MM.1S (cell line): ENCODE data around the gene CLEC16A.

ENCODE experiments used
- DNase-seq: peaks from one replicate; pipeline ENCODE4 v3.0.0-alpha.2; 2015
- H2AFZ ChIP-seq: fragments of 300-600 bp; sonication (generic); 2 replicates; pipeline ENCODE4 v1.6.0; 2016; ENCODE audit warnings: antibody characterized with exemption, low read length
- H3F3A ChIP-seq: fragments of 300-600 bp; sonication (generic); 2 replicates; pipeline ENCODE4 v1.6.1; 2016; ENCODE audit warnings: mild to moderate bottlenecking, antibody characterized with exemption, low read length, moderate library complexity, mixed read lengths; ENCODE audit not compliant: insufficient read depth
- H3K27ac ChIP-seq: fragments of 300-600 bp; sonication (generic); 2 replicates; pipeline ENCODE4 v1.5.1; 2016; ENCODE audit warnings: mild to moderate bottlenecking, low read length
- H3K27me3 ChIP-seq: fragments of 300-600 bp; sonication (generic); replicated peaks from 2 replicates; pipeline ENCODE4 v1.6.0; 2016; ENCODE audit warnings: low read length; ENCODE audit not compliant: insufficient read depth
- H3K36me3 ChIP-seq: fragments of 300-600 bp; sonication (generic); replicated peaks from 2 replicates; pipeline ENCODE4 v1.6.1; 2016; ENCODE audit warnings: mild to moderate bottlenecking, low read length, mixed read lengths; ENCODE audit not compliant: insufficient read depth
- H3K4me1 ChIP-seq: fragments of 300-600 bp; sonication (generic); 2 replicates; pipeline ENCODE4 v1.6.1; 2016; ENCODE audit warnings: low read length, mixed read lengths
- H3K4me2 ChIP-seq: fragments of 300-600 bp; sonication (generic); 2 replicates; pipeline ENCODE4 v1.6.0; 2016; ENCODE audit warnings: low read depth, low read length
- H3K4me3 ChIP-seq: fragments of 300-600 bp; sonication (generic); 2 replicates; pipeline ENCODE4 v1.5.1; 2016; ENCODE audit warnings: low read length, mixed read lengths
- H3K79me2 ChIP-seq: fragments of 300-600 bp; sonication (generic); 2 replicates; pipeline ENCODE4 v1.6.1; 2016; ENCODE audit warnings: mixed run types, low read length, mixed read lengths
- H3K9ac ChIP-seq: fragments of 300-600 bp; sonication (generic); 2 replicates; pipeline ENCODE4 v1.6.1; 2016; ENCODE audit warnings: low read length, mixed read lengths
- H3K9me2 ChIP-seq: fragments of 300-600 bp; sonication (generic); replicated peaks from 2 replicates; pipeline ENCODE4 v1.6.1; 2016; ENCODE audit warnings: mild to moderate bottlenecking, low read length, mixed read lengths; ENCODE audit not compliant: insufficient read depth
- H3K9me3 ChIP-seq: fragments of 300-600 bp; sonication (generic); replicated peaks from 2 replicates; pipeline ENCODE4 v1.6.1; 2016; ENCODE audit warnings: mild to moderate bottlenecking, low read length, mixed read lengths; ENCODE audit not compliant: insufficient read depth
- H4K20me1 ChIP-seq: fragments of 300-600 bp; sonication (generic); 2 replicates; pipeline ENCODE4 v1.6.1; 2016; ENCODE audit warnings: mild to moderate bottlenecking, low read length, moderate library complexity, mixed read lengths; ENCODE audit not compliant: insufficient read depth
- EZH2 ChIP-seq: fragments of 300-600 bp; sonication (generic); optimal IDR thresholded peaks from 2 replicates; pipeline ENCODE3; 2017; ENCODE audit warnings: low read depth, mild to moderate bottlenecking, antibody characterized with exemption, low read length, mixed read lengths
- EZH2phosphoT487 ChIP-seq: fragments of 300-600 bp; sonication (generic); IDR thresholded peaks from 2 replicates; pipeline ENCODE4 v1.6.1; 2018; ENCODE audit warnings: antibody characterized with exemption, low read length
- TF ChIP-seq, protein P1 (sequence below): fragments of 300-600 bp; sonication (generic); IDR thresholded peaks from 2 replicates; pipeline ENCODE4 v1.5.1; 2016; ENCODE audit warnings: antibody characterized with exemption, low read length, mixed read lengths

Gene CLEC16A

DNA sequence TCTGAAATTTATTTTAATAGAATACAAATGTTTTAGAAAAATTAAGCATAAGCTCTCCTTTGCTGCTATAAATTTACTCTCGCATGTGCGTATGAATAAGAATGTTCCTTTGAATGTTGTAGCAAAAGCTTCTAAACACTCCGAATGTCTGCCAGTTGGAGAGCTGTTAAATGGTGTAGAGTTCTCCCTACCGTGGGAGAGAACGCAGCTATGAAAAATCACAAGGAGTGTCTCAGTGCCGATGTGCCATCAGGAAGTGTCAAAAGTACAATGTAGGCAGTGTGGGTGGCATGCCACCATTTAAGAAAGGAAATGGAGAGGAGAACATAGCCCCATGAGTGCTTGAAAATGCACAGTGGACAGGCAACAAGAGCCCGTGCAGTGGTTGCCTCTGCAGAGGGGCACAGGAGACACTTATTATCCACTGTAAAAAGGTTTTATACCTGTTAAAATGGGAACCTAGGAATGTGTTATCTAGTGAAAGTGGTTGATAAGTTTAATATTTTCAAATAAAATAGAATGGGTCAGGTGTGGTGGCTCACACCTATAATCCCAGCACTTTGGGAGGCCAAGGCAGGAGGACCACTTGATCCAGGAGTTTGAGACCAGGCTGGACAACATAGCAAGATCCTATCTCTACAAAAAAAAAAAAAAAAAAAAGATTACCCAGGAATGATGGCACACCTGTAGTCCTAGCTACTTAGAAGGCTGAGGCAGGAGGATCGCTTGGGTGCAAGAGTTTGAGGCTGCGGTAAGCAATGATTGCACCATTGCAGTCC is 167.7 kb downstream of the CLEC16A start:
- Histone ChIP-seq H2AFZ (no peak overlapping the region), H3K4me3 (no peak overlapping the region), H3K36me3 (no peaks in the 10 kb centered on the region), H3K27me3 (no peaks in the 10 kb centered on the region), H3K9me3 (no peaks in the 10 kb centered on the region), H3F3A (no peaks in the 10 kb centered on the region), H3K4me1 (no peaks in the 10 kb centered on the region), H3K27ac (no peak overlapping the region), H4K20me1 (no peaks in the 10 kb centered on the region), H3K9ac (no peak overlapping the region), H3K9me2 (no peaks in the 10 kb centered on the region), H3K79me2 (no peaks in the 10 kb centered on the region), H3K4me2 (no peak overlapping the region)
- TF ChIP-seq, protein P1, sequence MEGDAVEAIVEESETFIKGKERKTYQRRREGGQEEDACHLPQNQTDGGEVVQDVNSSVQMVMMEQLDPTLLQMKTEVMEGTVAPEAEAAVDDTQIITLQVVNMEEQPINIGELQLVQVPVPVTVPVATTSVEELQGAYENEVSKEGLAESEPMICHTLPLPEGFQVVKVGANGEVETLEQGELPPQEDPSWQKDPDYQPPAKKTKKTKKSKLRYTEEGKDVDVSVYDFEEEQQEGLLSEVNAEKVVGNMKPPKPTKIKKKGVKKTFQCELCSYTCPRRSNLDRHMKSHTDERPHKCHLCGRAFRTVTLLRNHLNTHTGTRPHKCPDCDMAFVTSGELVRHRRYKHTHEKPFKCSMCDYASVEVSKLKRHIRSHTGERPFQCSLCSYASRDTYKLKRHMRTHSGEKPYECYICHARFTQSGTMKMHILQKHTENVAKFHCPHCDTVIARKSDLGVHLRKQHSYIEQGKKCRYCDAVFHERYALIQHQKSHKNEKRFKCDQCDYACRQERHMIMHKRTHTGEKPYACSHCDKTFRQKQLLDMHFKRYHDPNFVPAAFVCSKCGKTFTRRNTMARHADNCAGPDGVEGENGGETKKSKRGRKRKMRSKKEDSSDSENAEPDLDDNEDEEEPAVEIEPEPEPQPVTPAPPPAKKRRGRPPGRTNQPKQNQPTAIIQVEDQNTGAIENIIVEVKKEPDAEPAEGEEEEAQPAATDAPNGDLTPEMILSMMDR = no peak
- TF ChIP-seq EZH2phosphoT487 (no peak), EZH2 (no peak)
- DNase-seq = no peak

DNA sequence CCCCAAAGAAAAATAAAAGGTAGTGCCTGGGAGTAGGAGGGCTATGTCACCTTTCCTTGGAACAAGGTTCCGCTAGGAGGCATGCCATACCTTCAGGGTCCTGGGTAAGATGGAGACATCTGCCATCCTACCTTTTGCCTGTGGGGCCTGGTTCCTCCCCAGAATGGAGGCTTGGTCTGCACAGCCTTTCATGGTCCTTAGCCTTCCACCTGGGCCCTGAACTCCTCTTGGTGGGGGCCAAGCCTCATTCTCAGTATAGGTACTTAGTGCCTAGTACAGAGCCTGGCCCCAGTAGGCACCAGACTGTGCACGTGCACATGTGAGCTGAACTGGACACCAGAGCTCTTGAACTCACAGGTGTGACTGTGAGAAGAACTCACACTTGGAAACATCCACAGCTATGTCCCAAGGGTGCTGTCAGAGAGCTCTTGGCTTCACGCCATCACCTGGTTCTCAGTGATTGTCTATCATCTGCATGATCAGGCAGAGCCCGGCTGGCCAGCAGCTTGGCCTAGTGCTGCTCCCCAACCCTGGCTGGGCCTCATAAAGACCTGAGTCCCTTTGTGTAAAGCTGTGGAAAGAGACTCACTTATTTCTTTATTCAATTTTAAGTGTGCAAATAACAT is 168.5 kb downstream of the CLEC16A start:
- Histone ChIP-seq H3K36me3 (no peaks in the 10 kb centered on the region), H3K4me1 (no peaks in the 10 kb centered on the region), H3F3A (no peaks in the 10 kb centered on the region), H2AFZ (no peak overlapping the region), H3K27me3 (no peaks in the 10 kb centered on the region), H3K79me2 (no peaks in the 10 kb centered on the region), H3K4me3 (no peak overlapping the region), H3K9me3 (no peaks in the 10 kb centered on the region), H3K4me2 (no peak overlapping the region), H3K27ac (no peak overlapping the region), H4K20me1 (no peaks in the 10 kb centered on the region), H3K9me2 (no peaks in the 10 kb centered on the region), H3K9ac (no peak overlapping the region)
- DNase-seq = no peak
- no peak for TF ChIP-seq EZH2
- TF ChIP-seq, protein P1 = no peak
- no peak for TF ChIP-seq EZH2phosphoT487

DNA sequence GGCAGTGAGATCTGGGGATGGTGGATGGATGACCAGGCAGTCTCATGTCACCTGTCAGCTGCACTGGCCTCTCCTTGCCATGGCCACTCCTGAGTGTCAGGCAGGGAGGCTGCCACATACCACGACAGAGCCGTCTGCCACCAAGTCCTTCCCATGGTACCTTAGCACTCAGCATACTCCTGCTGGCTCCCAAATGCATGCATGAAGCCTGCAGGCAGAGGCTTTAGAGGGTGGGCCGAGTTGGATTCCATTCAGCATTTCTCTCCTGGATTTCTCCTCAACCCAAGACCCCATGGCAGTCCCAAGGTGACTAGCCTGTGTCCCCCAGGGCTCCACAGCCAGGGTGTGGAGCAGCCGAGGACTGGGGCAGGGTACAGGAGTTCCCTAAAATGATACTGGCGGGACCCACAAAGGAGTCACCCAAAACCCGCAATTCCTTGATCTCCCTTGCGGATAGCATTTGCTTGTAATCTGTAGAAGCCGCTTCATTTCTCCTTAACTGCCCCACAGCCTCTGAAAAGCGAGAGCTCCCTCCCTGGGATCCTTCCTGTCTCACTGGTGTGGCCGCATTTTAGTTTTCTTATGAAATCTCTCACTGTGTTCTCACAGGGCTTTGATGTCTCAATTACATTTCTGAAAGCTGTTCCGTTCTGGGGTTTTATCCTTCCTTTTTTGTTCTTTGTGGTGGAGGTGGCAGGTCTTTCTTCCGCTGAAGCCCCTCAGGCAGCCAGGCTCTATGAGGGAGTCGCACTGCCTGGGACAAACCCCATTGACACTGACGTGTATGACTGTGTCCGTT is 170.2 kb downstream of the CLEC16A start:
- Histone ChIP-seq H2AFZ (no peak overlapping the region), H3F3A (no peaks in the 10 kb centered on the region), H3K27ac (no peak overlapping the region), H3K9ac (no peak overlapping the region), H3K4me3 (no peak overlapping the region), H3K4me2 (no peak overlapping the region), H3K9me3 (no peaks in the 10 kb centered on the region), H3K9me2 (no peaks in the 10 kb centered on the region), H3K36me3 (no peaks in the 10 kb centered on the region), H3K79me2 (no peaks in the 10 kb centered on the region), H3K27me3 (no peaks in the 10 kb centered on the region), H4K20me1 (no peaks in the 10 kb centered on the region), H3K4me1 (no peaks in the 10 kb centered on the region)
- no peak for DNase-seq
- TF ChIP-seq EZH2 (no peak), EZH2phosphoT487 (no peak)
- TF ChIP-seq, protein P1 = no peak
